GM10248 (cell line): ENCODE results near the gene RND3.

Experiments used
- CTCF ChIA-PET: fragments of 300-600 bp; sonication (Branson Sonifier 250); formaldehyde crosslinking; extraction: SDS; loops from one replicate; lab custom pipeline; 2021; ENCODE audit warnings: antibody characterized with exemption; lab: Yijun Ruan, JAX
- POLR2A ChIA-PET: fragments of 350-650 bp; sonication (Branson Sonifier 250); formaldehyde crosslinking; extraction: SDS; loops from one replicate; lab custom pipeline; 2020; ENCODE audit warnings: antibody characterized with exemption; lab: Yijun Ruan, JAX
- DNase-seq: peaks from one replicate; pipeline ENCODE4 v3.0.0; 2012; ENCODE audit errors: extremely low spot score
- CTCF ChIP-seq: IDR thresholded peaks from 2 replicates; pipeline ENCODE4 v1.5.1; 2012; ENCODE audit warnings: mild to moderate bottlenecking, low read depth; ENCODE audit errors: extremely low read depth, missing control alignments, control extremely low read depth

The RND3 gene

DNA sequence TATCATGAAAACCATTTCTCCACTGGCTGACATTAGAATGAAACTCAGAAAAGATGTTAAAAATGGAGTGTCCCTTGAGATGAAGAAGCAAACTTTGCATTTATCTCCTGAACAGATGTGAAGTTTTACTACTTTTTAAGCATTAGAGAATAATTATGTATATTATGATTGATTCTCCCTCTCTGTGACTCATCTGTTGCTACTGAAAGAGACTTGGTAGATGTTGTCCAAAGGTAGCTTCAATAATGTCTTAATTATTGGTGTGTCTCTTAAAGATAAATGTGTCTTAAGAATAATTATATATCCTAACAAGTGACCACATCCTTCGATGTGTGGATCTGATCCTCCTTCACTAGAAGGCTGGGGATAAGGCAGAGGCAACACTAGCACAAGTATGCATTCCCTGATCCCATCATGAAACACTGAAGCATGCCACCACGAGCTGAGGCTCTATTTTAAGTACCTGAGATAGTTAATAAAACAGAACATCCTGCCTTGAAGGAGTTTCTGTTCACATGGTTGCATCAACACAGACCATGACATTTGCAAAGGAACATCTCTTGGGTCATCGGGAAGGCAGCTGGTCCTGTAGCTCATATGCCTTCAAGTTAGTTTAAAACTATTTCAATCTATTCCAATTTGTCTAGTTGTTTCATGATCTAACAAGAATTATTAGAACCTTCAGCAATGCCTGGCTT lies 15.5 kb downstream of the RND3 start:
- POLR2A ChIA-PET: no interaction called here
- DNase-seq: no peak
- CTCF ChIA-PET: interaction anchor here (1.0 kb wide), 1 partner anchor 11 kb away, joined by 3 read pairs; no protein-coding TSS in a partner anchor
- TF ChIP-seq CTCF: no peak

GRCh38 chr2:150470435-150470834 lies 17.0 kb downstream of the RND3 start:
- CTCF ChIA-PET: no interaction called here
- POLR2A ChIA-PET: no interaction called here
- no peak for DNase-seq
- no peak for TF ChIP-seq CTCF

GRCh38 chr2:150469706-150470274 lies 17.7 kb downstream of the RND3 start:
- ChIA-PET CTCF (no interaction called here), POLR2A (no interaction called here)
- no peak for DNase-seq
- no peak for TF ChIP-seq CTCF

DNA sequence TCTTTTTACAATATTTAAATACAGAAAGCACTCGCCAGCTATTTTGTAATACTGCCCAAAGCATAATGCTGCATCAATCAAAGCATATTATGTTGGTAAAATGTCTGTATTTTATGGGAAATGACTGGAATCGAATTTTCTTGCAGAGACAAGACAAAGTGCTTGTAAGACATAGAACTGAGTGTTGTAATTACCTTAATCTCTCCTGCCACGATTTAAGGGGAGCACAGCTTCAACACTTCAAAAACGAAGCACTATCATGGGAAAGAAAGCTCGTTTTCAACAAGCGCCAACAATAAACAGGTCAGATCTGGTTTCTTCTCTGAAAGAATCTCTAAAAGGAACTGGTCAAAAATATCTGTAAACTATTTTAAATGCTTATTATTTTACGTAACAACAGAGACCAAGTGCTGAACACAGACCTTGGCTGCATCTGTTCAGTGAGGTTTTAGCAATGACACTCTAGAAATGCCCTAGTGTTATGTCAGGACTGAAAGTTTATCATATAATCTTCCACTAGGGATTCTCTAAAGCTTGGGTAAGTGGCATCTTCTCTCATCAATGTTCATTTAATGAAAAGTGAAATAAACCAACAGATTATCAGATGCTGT lies 19.0 kb downstream of the RND3 start:
- no peak for DNase-seq
- POLR2A ChIA-PET: no interaction called here
- CTCF ChIA-PET: interaction anchor here (1.5 kb wide), 1 partner anchor 15 kb away, joined by 4 read pairs; no protein-coding TSS in a partner anchor
- no peak for TF ChIP-seq CTCF

DNA sequence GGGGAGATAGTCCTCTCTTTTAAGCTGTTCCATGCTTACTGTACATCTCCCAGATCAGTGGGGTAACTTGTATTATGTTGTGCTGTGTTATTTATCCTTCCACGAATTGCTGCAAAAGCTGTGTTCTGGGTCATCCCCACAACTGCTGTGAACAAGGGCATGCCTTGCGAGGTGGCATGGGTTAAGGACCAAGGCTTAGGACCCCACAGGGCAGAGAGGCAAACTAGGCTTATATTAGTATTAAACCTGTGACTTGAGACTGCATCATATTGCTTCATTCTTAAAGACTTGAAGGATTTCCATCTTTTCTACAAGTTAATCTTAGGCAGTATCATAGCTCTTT lies 19.9 kb downstream of the RND3 start:
- DNase-seq: no peak
- TF ChIP-seq CTCF: no peak
- ChIA-PET POLR2A (no interaction called here), CTCF (interaction anchor here (1.5 kb wide), 2 partner anchors 9 to 14 kb away, joined by 3 to 4 read pairs; no protein-coding TSS in a partner anchor)

DNA sequence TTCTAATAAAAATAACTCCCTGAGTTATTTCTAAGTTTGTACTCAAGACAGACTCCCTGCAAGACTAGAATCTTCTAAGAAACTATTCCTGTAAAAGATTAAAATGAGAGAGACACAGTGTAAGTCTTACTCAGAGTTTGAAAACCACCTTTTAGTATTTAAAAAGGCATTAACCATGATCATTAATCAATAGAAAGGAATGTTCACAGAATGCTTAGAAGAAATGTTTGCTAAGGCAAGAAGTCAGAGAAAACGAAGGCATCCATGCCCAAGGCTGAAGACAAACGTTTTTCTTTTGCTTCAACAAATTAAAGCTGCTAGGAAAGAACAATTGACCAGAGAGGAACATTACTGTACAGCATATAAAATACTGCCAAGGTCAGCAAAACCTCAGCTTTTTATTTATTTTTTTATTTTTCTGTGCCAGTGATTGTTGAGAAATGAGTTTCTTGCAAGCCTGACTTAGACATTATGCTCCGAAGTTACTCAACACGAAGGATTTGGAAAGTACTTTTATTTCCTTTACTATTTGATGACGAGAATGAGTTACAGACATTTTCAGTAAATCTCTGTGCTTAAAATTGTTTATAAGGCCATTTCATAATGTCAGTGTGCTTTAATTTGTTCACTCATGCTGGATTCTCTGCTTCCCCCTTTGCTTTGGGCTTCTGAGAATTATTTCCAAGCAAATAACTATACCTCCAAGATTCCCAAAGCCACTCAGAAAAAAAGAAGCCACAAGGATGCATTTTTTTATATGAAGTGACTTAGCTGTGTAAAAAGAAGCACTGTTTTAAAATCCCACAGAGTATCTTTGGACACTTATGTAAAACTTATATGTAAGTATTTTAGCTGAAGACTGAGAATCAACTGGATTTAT lies 20.5 kb downstream of the RND3 start:
- DNase-seq: no peak
- no peak for TF ChIP-seq CTCF
- ChIA-PET POLR2A (no interaction called here), CTCF (interaction anchor here (1.5 kb wide), 2 partner anchors 10 to 13 kb away, joined by 3 to 4 read pairs; no protein-coding TSS in a partner anchor)
